ENCODE data around the gene PAWR. TPM values are rescaled to one million over a fixed set of nuclear protein-coding genes. Genes with fewer than 3 reads are reported as not detected.
"Not testable (repeated sequence)": the region's sequence is repeated elsewhere in the genome, so short reads cannot be mapped to it uniquely, and the experiment has no call there.

PAWR gene
- total RNA-seq, 1 donor from 2014 or later, result 110 TPM

GRCh38 chr12:79585147-79585546, 105.6 kb downstream of the PAWR start:
- H3K4me3 ChIP-seq (ENCODE audit: low read depth, low read length), result no peak overlapping the region
- no peak for TF ChIP-seq CTCF (conservative IDR thresholded peaks at IDR 0.05; ENCODE audit: low read depth, low read length)
- no peak for DNase-seq (ENCODE audit: low read depth)

- DNase-seq (ENCODE audit: low read depth), result no peak
- TF ChIP-seq CTCF (conservative IDR thresholded peaks at IDR 0.05; ENCODE audit: low read depth, low read length), result no peak
- no peak overlapping the region for H3K4me3 ChIP-seq (ENCODE audit: low read depth, low read length)
Measured at GRCh38 chr12:79573820-79574219, 116.9 kb downstream of the PAWR start.

- no peak for DNase-seq (ENCODE audit: low read depth)
- no peak overlapping the region for H3K4me3 ChIP-seq (ENCODE audit: low read depth, low read length)
- no peak for TF ChIP-seq CTCF (conservative IDR thresholded peaks at IDR 0.05; ENCODE audit: low read depth, low read length)
Measured at GRCh38 chr12:79569679-79570078, 121.1 kb downstream of the PAWR start.

- no peak for TF ChIP-seq CTCF (conservative IDR thresholded peaks at IDR 0.05; ENCODE audit: low read depth, low read length)
- no peak overlapping the region for H3K4me3 ChIP-seq (ENCODE audit: low read depth, low read length)
- DNase-seq (ENCODE audit: low read depth), result no peak
Measured at GRCh38 chr12:79567175-79567563, 123.6 kb downstream of the PAWR start.

- no peak overlapping the region for H3K4me3 ChIP-seq (ENCODE audit: low read depth, low read length)
- DNase-seq (ENCODE audit: low read depth), result peak; percentile 63
- TF ChIP-seq CTCF (conservative IDR thresholded peaks at IDR 0.05; ENCODE audit: low read depth, low read length), result no peak
Measured at GRCh38 chr12:79566452-79567174, 124.2 kb downstream of the PAWR start.

GRCh38 chr12:79564727-79565350, 125.9 kb downstream of the PAWR start:
- not testable (repeated sequence) for H3K4me3 ChIP-seq (ENCODE audit: low read depth, low read length); DNase-seq (ENCODE audit: low read depth)

- no peak for DNase-seq (ENCODE audit: low read depth)
Measured at GRCh38 chr12:79563021-79563740, 127.6 kb downstream of the PAWR start.

More at GRCh38 chr12:79563021-79563740, 127.6 kb downstream of the PAWR start:
- no peak for TF ChIP-seq CTCF (conservative IDR thresholded peaks at IDR 0.05; ENCODE audit: low read depth, low read length)
- H3K4me3 ChIP-seq (ENCODE audit: low read depth, low read length), result no peak overlapping the region
